ENCODE data around the gene C1orf94.

The C1orf94 gene, protein sequence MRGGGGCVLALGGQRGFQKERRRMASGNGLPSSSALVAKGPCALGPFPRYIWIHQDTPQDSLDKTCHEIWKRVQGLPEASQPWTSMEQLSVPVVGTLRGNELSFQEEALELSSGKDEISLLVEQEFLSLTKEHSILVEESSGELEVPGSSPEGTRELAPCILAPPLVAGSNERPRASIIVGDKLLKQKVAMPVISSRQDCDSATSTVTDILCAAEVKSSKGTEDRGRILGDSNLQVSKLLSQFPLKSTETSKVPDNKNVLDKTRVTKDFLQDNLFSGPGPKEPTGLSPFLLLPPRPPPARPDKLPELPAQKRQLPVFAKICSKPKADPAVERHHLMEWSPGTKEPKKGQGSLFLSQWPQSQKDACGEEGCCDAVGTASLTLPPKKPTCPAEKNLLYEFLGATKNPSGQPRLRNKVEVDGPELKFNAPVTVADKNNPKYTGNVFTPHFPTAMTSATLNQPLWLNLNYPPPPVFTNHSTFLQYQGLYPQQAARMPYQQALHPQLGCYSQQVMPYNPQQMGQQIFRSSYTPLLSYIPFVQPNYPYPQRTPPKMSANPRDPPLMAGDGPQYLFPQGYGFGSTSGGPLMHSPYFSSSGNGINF

GRCh38 chr1:34176830-34177603 is at the start of gene C1orf94:
Gene C1orf94 (plus strand): TSS chr1:34176907. CDS start chr1:34177790, 883 bp downstream.
- DNase-seq: no peak

GRCh38 chr1:34127006-34128000 is 49.4 kb upstream of the C1orf94 start:
- no peak for DNase-seq

- no peak for DNase-seq
Observed at GRCh38 chr1:34128186-34128889, 48.4 kb upstream of the C1orf94 start.

- DNase-seq: no peak
Observed at GRCh38 chr1:34129630-34130029, 47.1 kb upstream of the C1orf94 start.

GRCh38 chr1:34130306-34130705 is 46.4 kb upstream of the C1orf94 start:
- DNase-seq: no peak

GRCh38 chr1:34131396-34132160 is 45.1 kb upstream of the C1orf94 start:
- DNase-seq: no peak

DNA sequence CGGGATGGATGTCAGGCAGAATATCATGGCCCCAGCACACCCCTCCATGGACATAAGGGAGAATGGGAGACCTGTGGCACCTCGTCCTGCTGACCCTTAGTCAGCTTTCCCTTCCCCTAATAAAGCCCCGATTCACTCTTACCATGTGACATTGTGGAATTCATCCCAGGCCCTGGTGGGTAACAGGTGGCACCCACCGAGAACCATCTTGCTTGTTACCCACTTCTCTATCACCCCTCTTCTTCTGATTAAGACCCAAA is 44.6 kb upstream of the C1orf94 start:
- DNase-seq: no peak

- DNase-seq: no peak
Observed at GRCh38 chr1:34137411-34137810, 39.3 kb upstream of the C1orf94 start.

DNA sequence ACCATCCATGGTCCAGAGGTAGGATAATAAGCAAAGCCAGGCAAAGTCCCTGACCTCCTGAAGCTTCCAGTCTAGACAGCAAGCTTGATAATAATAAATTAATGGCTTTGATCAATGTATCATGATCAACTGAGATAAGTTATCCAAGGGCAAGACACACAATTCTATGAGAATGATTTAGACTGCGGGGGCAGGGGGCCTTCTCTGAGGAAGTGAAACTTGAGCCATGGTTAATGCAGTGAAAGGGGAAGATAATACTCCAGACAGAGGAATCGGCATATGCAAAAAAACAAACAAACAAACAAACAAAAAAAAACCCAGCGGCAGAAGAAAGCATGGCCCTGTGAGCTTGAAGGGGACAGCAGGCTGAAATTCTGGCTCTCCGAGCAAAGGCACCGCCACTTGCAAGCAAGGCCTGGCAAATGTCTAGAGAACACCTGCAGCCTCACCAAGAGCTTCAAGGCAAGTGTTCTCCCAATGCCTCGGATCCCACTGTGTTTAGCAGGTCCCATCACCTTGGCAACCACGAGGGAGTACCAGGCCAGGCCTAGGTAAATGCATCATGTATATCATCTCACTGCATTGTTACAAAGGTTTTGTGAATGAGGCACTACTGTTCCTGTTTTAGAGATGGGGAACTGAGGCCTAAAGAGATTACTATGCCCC is 36.6 kb upstream of the C1orf94 start:
- no peak for DNase-seq

- DNase-seq: no peak
Observed at GRCh38 chr1:34143975-34144374, 32.7 kb upstream of the C1orf94 start.

DNA sequence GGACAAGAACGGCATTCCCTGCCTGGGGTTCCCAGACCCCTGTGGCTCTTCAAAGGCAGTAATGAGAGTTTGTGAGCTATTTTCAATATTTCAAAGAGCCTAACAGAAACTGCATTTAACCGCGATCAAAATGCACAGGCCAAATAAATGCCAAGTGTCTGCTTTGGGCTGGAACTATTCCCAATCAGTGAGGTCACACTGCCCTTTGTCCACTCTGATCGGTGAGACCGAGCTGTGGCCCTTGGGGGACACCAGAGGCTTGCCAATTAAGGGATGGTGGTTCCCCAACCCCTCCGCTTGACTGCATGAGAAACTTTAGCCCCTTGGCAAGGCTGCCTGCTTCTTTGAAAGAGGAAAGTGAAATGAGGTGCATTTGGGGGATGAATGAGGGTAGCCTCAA is 31.9 kb upstream of the C1orf94 start:
- DNase-seq: no peak

DNA sequence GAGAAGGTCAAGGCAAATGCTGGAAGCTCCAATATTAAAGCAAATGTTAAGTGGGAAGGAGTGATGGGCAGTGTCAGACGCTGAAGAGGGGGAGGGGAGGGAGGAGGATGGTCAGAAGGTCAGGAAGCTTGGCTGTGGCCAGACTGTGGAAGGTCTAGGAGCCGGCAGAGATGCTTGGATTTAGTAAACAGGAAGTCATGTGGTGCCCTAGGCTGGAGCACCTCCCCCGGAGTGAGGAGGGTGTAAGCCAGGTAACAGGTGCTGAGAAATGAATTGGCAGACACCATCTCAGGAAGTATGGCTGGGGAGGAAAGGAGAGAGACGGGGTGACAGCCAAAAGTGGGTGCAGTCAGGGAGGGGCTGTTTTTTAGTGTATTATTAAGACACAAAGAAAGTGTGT is 29.4 kb upstream of the C1orf94 start:
- DNase-seq: no peak

DNA sequence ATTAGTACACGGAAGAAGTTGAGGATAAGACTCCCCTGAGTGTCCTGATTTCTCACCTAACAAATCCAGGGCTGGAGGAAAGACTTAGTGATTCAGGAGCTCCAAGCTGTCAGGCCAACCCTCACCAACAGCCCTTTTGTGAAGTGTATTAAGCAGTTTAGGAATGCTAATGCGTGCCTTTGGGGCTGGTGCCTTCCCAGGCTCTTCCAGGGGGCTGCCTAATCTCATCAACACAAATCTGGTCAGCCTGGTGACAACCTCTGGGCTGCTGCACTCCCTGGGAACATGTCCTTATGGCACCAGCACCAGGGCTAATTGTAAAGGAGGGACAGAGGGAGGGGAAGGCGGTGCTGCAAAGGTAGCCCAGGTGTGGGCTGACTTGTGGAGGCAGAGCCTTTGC is 27.2 kb upstream of the C1orf94 start:
- no peak for DNase-seq

DNA sequence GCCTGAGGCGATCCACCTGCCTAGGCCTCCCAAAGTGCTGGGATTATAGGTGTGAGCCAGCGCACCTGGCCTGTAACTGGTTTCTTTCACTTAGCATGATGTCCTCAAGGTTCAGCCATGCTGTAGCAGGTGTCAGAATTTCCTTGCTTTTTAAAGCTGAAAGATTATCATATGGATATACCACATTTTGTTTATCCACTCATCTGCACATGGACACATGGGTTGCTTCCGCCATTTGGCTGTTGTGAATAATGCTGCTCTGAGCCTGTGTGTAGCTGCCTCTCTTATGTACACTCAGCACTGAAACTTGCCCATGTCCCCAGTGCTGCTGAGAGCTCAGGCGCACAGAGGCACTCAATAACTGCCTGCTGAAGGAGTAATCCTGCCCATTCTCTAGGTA is 23.5 kb upstream of the C1orf94 start:
- DNase-seq: no peak

DNA sequence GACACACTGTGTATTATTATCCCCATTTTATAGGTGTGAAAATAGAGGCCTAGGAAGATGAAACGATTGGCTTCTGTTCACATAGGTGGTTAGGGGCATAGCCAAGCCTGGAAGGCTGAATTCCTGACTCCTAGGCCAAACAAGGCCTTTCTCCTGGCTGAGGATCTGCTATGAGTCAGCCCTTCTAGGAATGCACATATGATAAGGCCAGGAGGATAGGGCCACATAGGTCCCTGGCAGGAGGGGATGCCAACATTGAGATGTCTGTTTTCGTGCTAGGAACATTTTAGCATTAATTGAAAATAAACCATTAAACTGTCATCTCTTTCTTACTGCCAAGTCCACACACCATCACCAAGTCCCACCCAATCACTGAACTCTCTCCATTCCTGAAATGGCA is 20.8 kb upstream of the C1orf94 start:
- DNase-seq: no peak

DNA sequence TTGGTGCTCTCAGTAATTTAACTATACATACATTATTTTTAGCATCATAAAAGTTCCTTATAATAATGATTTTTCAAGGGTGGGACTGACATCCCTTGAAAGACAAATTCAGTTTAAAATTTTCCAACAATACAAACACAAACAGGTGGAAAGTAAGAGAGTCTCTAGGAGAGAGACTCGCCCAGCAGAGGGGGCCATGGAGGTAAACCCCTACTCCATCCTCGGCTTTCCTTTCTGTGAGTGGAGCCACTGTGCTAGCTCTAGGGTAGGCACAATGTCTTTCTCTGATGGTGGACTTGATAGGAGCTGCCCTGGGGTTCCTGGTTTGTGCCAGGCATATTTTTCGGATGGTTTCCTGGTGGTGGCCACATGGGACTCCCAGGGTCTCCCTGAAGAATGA is 20.0 kb upstream of the C1orf94 start:
- DNase-seq: no peak

GRCh38 chr1:34162852-34163766 is 13.6 kb upstream of the C1orf94 start:
- no peak for DNase-seq

- DNase-seq: no peak
Observed at GRCh38 chr1:34163792-34164731, 12.6 kb upstream of the C1orf94 start.

Data from NCI-H1048 (cell line).